GM19324 (cell line): Measurements from ENCODE around the gene TOP1.
"Not testable (repeated sequence)": the region's sequence is repeated elsewhere in the genome, so short reads cannot be mapped to it uniquely, and the experiment has no call there.

Source experiments
- ATAC-seq: cut with Tn5 transposase; IDR thresholded peaks from one replicate; pipeline ENCODE4 v1.9.1; 2021; ENCODE audit warnings: mild to moderate bottlenecking, moderate library complexity; ENCODE audit not compliant: unreplicated experiment, low FRiP score

The TOP1 gene

DNA sequence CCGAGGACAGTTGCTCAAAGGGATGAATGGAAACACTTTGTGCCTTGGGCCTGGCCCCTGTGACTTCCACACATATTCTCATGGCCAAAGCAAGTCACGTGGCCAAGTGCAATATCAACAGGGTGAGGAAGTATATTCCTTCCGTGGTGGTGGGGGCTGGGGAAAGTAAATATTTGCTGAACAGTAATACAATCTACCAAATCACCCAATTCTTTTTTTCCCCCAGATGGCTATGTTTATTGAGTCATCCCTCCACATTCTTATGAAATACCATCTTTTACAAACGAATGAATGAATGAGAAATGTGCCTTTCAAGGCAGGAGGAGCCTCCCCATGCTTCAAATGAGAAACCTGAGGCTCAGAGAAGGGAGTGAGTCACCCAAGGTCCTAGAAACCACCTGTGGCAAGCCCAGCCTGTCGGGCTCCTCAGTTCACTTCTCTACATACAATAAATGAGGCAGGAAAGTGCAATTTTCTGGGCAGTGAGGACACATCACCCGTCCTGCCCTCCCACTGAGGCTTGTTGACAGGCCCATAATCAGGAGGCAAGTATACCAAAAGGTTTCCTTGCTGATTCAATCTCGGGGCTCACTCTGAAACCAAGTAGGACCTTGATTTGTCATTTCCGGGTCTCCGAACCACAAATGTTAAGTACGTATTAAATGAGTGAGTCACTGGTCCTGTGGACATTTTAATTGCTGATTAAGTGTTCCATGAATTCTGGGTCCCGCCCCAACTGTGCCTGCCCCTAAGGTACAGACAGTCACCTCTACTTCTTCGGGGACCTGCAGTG is 25.3 kb upstream of the TOP1 start:
- ATAC-seq = no peak

DNA sequence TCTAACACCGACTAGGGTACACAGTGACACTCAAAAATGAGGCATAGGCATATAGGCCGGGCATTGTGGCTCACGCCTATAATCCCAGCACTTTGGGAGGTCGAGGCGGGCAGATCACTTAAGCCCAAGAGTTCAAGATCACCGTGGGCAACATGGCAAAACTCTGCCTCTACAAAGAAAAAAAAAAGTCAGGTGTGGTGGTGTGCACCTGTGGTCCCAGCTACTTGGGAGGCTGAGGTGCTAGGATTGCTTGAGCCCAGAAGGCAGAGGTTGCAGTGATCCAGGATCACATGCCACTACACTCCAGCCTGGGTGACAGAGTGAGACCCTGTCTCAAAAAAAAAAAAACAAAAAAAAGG is 24.7 kb upstream of the TOP1 start:
- ATAC-seq = not testable (repeated sequence)

DNA sequence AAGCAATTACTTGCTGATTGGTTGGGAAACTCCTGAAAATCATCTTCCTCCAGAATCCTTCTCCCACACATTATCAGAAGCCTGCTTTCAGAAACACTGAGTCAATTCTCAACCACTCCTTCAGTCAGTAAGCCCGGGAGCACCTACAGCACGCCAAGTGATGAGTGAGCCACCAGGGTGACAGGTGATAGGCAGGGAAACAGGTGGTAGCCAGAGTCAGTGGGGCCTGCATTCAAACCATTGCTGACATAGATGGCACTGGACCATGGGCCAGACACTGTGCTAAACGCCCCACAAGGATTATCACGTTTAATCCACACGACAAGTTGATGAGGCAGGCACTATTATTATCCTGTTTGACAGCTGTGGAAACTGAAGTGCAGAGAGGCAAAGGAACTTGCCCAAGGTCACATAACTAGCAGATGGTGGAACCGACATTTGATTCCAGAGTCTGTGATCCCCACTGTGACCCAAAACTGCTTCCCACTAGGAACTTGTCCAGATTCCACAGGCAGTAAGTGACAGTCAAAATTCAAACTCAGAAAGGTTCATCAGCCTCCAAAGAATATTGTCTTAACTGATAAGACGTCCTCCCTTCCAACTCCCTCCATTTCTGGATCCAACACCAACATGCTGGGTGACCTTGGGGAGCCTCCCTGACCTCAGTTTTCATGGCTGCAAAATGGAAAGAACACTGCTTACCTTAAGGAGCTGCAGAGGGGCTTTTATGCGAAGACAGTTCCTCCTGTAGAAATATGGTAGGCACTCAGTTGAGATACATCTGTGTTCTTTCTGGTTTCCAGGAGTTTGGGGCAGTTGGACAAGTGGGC is 23.9 kb upstream of the TOP1 start:
- no peak for ATAC-seq

GRCh38 chr20:41005361-41005729 is 23.3 kb upstream of the TOP1 start:
- no peak for ATAC-seq

GRCh38 chr20:41006126-41006935 is 22.3 kb upstream of the TOP1 start:
- no peak for ATAC-seq

GRCh38 chr20:41006936-41007474 is 21.6 kb upstream of the TOP1 start:
- ATAC-seq = no peak

- ATAC-seq = no peak
These were observed 21.1 kb upstream of the TOP1 start for GRCh38 chr20:41007481-41007880.

- no peak for ATAC-seq
These were observed 18.7 kb upstream of the TOP1 start for GRCh38 chr20:41009946-41010345.

GRCh38 chr20:41011551-41012067 is 17.0 kb upstream of the TOP1 start:
- ATAC-seq = peak; percentile 92

GRCh38 chr20:41014561-41015088 is 14.0 kb upstream of the TOP1 start:
- ATAC-seq = no peak

- ATAC-seq = no peak
These were observed 11.1 kb upstream of the TOP1 start for GRCh38 chr20:41017448-41018042.

DNA sequence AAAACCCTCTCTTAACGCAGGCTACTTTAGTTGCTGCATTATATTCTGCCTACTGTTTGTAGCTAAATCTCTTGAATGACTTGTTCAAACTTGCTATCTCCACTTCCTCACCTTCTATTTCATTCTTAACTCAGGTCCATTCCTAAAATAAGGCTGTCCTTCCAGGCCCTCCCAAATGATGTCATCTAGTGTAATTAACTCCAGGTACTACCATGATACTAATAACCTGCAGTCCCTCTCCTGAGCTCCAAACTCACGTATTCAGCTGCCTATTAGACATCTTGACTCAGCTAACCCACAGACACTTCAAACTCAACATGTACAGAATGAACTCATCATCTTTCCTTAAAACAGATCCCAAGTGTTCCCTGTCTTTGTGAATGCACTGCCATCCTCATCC is 10.5 kb upstream of the TOP1 start:
- ATAC-seq = no peak

- ATAC-seq = no peak
These were observed 5.1 kb upstream of the TOP1 start for GRCh38 chr20:41023549-41023948.

- no peak for ATAC-seq
These were observed 1.3 kb upstream of the TOP1 start for GRCh38 chr20:41027366-41027765.

GRCh38 chr20:41027872-41028358 is 707 bp upstream of the TOP1 start:
- no peak for ATAC-seq

- ATAC-seq = peak; percentile 26
These were observed 704 bp downstream of the TOP1 start for GRCh38 chr20:41029150-41029901.

DNA sequence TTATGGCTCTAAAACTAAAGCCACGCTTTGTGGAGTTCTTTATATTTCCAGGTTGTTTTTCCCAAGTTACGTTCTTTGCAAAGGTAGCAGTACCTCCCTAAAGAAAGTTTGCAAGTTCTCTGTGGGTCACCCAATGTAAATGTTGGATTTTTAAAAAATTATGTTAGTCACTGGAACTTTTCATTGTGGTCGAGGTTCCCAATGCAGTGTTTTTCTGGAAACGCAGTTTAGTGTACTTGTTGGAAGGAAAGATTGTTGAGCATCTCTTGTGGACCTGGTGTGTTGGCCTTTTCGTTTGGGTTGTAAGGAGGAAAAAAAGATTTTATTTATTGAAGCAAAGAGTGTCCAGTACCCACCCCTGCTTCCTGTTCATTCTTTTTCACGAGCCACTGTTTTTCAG is 1.4 kb downstream of the TOP1 start:
- ATAC-seq = no peak

DNA sequence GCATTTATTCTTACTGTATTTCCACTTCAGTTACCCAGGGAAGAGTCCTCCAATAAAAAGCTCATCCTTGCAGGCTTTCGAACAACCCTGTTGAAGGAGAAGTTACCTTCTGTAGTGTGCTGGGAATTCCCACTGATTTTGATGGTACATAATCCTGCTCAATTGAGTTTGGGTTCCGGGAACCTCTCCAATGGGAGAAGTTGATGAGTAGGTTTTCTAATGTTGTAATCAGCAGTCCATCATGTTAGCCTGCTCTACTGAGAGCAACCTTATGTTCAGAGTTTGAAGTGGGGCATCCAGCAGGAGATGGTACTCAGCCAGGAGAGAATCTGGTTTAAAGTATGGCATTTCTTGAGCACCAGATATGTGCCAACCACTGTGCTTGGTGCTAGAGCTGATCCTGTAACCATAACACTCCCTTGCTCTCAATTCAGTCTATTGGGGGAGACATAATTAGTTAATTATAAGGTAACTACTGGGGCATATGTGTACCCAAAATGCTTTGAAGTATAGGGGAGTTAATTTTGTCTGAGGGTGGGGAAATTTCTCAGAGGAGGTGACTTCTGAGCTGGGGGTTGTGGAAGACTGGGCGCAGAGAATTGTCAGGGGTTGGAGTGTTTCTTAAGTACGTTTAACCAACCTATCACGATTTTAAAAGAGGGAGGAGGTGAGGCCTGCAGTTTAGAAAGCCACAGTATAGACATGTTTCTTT is 2.1 kb downstream of the TOP1 start:
- ATAC-seq = no peak

DNA sequence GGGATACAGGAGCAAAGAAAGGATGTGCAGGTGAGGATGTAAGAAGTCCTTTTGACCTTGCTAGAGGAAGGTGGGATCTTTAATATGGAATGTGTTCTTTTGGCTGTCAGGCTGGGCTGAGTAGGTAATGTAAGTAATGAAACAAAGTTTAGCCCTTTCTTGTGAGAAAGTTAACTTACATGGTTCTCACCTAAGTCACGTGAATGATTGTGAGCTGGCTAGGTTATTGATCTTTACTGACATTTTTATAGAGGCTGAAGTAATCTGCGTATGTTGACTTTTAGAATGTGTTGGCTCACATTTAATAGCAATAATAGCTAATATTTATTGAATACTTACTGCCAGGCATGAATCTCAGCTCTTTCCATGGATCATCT is 2.6 kb downstream of the TOP1 start:
- no peak for ATAC-seq
